ENCODE results near the gene OPCML.

The OPCML gene

DNA sequence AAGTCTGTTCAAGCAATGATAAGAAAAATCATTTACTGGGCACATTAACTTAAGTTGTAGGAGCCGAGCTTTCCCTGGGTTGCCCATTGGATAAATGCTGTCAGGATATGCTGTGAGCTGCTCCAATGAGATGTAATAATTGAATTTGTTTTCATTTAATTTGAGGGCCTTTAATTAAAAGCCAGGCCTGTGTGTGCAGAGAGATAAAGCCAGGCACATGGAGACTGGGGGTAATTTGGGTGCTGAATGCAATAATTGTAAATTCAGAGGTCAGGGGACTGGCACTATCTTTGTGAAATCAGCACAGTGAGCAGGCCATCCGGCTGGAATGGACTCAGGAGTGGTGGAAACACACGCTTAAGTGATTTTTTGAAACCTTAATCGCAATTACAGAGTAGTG lies 125.8 kb downstream of the OPCML start:
- DNase-seq (ENCODE audit: low spot score), result no peak
- TF ChIP-seq, protein P1, sequence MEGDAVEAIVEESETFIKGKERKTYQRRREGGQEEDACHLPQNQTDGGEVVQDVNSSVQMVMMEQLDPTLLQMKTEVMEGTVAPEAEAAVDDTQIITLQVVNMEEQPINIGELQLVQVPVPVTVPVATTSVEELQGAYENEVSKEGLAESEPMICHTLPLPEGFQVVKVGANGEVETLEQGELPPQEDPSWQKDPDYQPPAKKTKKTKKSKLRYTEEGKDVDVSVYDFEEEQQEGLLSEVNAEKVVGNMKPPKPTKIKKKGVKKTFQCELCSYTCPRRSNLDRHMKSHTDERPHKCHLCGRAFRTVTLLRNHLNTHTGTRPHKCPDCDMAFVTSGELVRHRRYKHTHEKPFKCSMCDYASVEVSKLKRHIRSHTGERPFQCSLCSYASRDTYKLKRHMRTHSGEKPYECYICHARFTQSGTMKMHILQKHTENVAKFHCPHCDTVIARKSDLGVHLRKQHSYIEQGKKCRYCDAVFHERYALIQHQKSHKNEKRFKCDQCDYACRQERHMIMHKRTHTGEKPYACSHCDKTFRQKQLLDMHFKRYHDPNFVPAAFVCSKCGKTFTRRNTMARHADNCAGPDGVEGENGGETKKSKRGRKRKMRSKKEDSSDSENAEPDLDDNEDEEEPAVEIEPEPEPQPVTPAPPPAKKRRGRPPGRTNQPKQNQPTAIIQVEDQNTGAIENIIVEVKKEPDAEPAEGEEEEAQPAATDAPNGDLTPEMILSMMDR (IDR thresholded peaks at IDR 0.05; ENCODE audit: borderline replicate concordance, control extremely low read depth, extremely low read depth, insufficient read depth, missing control alignments), result no peak
- in situ Hi-C loops (cut with MboI; ENCODE audit: low sequenced_read_pairs, unreplicated experiment), result no loop called here

DNA sequence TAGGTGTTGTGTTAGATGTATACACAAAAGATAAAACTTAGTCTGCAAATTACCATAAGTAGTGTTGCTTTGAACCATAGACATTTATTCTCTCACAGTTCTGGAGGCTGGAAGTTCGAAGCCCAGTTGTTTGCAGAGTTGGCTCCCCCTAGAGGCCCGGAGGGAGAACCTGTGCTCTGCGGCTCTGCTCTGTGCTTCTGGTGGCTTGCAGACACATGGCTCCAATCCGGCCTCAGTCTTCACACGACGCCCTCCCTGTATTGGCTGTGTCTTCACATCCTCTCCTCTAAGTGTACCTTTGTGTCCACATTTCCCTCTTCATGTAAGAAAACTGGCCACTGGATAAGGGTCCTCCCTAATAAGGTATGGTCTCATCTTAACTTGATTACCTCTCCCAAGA lies 128.4 kb downstream of the OPCML start:
- TF ChIP-seq, protein P1 (IDR thresholded peaks at IDR 0.05; ENCODE audit: borderline replicate concordance, control extremely low read depth, extremely low read depth, insufficient read depth, missing control alignments), result no peak
- no peak for DNase-seq (ENCODE audit: low spot score)
- in situ Hi-C loops (cut with MboI; ENCODE audit: low sequenced_read_pairs, unreplicated experiment), result no loop called here

DNA sequence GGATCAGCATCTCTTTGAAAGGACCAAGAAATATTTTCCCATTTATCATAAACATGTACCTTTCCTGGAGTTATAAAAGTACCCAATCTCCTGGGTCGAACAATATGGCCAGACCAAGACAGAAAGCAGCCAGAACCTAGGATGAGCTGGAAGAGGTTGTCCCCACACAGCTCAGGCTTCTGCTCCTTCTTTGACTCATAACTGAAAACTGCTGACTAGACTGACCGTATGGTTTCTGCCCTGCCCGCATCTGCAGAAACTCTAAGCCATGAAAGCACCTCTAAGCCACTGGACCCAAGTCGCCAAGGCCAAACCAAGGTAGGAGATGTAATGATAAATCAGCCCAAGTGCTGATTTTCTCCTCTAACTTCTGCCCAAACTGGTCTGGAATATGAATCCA lies 129.8 kb downstream of the OPCML start:
- TF ChIP-seq, protein P1 (IDR thresholded peaks at IDR 0.05; ENCODE audit: borderline replicate concordance, control extremely low read depth, extremely low read depth, insufficient read depth, missing control alignments), result no peak
- no peak for DNase-seq (ENCODE audit: low spot score)

DNA sequence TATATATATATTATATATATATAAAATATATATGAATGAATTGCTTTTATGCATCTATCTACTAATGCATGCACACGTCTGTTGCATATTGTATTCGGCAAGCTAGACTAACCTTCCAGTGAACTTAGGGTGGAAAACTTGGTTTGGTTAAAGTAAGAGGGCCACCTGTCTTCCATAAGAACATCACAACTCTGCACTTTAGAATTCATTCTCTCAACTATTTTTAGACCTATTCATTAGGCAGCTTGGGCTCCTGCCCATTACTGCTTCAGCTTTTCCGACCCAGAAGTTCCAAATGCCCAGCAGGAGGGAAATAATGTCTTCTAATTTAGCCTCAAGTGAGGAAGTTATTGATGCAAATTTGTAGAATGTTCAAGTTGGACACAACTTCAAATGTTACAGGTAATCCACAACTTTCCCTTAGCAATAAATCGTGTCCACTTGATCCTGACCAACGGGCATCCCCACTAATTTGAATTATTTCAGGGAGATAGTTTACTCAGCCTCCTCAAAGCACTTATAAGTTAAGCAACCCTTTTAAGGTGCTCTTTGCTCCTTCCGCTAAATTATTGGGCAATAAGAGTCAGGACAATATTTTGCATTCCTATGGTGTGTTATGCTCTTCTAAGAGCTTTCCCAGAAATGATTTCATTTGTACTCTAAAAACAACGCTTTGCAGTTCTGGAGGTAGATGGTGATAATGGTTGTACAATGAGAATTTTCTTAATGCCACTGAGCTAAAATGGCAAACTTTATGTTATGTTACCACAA lies 132.3 kb downstream of the OPCML start:
- no peak for DNase-seq (ENCODE audit: low spot score)
- TF ChIP-seq, protein P1 (IDR thresholded peaks at IDR 0.05; ENCODE audit: borderline replicate concordance, control extremely low read depth, extremely low read depth, insufficient read depth, missing control alignments), result no peak
- in situ Hi-C loops (cut with MboI; ENCODE audit: low sequenced_read_pairs, unreplicated experiment), result no loop called here

More for the DNA sequence above, 129.8 kb downstream of the OPCML start:
- in situ Hi-C loops (cut with MboI; ENCODE audit: low sequenced_read_pairs, unreplicated experiment), result no loop called here

DNA sequence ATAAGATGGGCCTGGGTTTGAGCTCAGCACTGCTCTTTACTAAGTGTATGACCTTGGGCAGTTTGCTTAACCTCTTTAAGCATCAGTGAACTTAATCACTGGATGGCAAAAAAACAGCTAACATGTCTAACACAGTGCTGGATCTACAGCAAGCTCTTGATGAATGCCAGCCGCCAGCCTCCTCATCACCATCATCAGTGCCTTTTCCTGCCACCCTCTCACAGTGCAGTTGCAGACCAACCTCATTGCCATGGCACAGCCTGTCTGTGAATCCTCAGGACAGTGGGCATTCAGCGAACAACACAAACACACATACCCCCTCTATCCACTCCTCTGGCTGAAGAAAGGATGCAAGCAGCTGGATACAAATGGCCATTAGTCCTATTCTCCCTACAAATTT lies 133.0 kb downstream of the OPCML start:
- TF ChIP-seq, protein P1 (IDR thresholded peaks at IDR 0.05; ENCODE audit: borderline replicate concordance, control extremely low read depth, extremely low read depth, insufficient read depth, missing control alignments), result no peak

DNA sequence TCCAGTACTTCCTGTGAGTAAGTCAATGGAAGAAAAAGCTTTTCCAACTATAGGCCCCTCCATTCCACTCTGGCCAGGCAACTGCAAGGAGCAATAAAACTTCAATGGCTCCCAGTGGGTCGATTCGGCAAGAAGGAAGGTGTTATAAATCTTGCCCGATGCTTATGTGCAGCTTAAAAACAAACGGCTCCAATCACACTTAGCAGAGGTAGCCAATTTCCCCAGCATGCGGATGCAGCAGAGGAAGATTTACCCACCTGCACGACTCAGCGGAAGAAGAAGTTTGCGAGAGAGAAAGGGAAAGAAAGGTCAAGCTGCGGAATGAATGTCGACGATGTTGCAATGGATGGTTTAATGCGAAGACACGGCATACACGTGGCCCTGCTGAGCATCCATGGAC lies 141.5 kb downstream of the OPCML start:
- no peak for DNase-seq (ENCODE audit: low spot score)
- in situ Hi-C loops (cut with MboI; ENCODE audit: low sequenced_read_pairs, unreplicated experiment), result no loop called here
- TF ChIP-seq, protein P1 (IDR thresholded peaks at IDR 0.05; ENCODE audit: borderline replicate concordance, control extremely low read depth, extremely low read depth, insufficient read depth, missing control alignments), result no peak

More for the DNA sequence above, 133.0 kb downstream of the OPCML start:
- no peak for DNase-seq (ENCODE audit: low spot score)
- in situ Hi-C loops (cut with MboI; ENCODE audit: low sequenced_read_pairs, unreplicated experiment), result no loop called here
